ENCODE measurements around the gene ANKS1B.

ANKS1B gene

GRCh38 chr12:99573980-99574379, 410.8 kb downstream of the ANKS1B start:
- no peak for DNase-seq (ENCODE audit: low spot score)

- DNase-seq (ENCODE audit: low spot score): no peak
Observed at GRCh38 chr12:99567072-99567471, 417.7 kb downstream of the ANKS1B start.

GRCh38 chr12:99558109-99558508, 426.6 kb downstream of the ANKS1B start:
- DNase-seq (ENCODE audit: low spot score): no peak

- no peak for DNase-seq (ENCODE audit: low spot score)
Observed at GRCh38 chr12:99553461-99553860, 431.3 kb downstream of the ANKS1B start.

DNA sequence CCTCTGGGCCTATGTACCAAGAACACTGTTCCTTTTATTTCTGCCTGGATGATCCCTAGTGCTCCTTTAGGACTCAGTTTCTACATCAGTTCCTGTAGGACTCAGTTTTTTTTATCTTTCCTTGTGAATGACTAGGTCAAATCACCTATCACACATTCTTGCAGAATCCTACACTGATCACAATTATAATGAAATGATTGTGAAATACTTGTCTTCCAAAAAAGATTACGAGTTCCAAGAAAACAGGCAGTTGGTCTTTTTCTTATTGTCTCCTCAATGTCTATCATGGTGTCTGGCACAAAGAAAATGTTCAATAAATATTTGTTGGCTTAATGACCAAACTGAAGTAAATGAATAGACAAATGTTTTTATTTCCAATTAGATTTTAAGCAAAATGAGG, 432.7 kb downstream of the ANKS1B start:
- no peak for DNase-seq (ENCODE audit: low spot score)

GRCh38 chr12:99549651-99550050, 435.1 kb downstream of the ANKS1B start:
- DNase-seq (ENCODE audit: low spot score): no peak

- DNase-seq (ENCODE audit: low spot score): no peak
Observed at GRCh38 chr12:99549196-99549595, 435.5 kb downstream of the ANKS1B start.

GRCh38 chr12:99544457-99544856, 440.3 kb downstream of the ANKS1B start:
- DNase-seq (ENCODE audit: low spot score): no peak

- peak; percentile 9 for DNase-seq (ENCODE audit: low spot score)
Observed at GRCh38 chr12:99529966-99530365, 454.8 kb downstream of the ANKS1B start.

DNA sequence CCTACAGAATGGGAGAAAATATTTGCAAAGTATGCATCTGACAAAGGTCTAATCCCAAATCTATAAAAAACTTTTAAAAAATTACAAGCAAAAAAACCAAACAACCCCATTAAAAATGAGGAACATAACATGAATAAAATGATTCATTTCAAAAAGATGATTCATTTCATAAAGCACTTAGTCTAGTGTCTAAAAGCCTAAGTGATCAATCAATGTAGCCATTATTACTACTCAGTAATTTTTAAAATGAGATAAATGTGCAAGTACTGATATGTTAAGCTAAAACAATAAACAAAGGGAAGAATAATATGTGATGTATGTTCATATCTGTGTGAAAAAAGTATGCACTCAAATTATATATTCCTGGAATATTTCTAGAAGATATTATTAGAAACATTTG, 456.3 kb downstream of the ANKS1B start:
- no peak for DNase-seq (ENCODE audit: low spot score)

DNA sequence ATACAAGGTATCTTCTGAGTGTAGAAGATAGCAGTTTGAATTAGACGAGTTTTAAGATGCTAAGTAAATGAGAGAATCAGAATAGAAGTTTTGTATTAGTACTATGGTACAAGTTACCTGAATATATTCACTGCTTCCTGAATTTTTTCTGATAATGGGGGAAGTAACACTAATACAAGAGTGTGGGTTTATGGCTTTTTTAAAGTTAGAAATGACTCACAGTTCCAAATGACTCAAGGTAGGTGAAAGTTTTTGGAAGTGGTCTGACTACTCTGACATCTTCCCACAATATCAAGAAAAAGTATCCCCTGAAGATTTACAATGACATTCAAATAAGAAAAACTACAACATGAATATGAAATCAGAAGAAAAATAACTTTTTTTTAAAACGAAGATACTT, 460.9 kb downstream of the ANKS1B start:
- DNase-seq (ENCODE audit: low spot score): no peak

DNA sequence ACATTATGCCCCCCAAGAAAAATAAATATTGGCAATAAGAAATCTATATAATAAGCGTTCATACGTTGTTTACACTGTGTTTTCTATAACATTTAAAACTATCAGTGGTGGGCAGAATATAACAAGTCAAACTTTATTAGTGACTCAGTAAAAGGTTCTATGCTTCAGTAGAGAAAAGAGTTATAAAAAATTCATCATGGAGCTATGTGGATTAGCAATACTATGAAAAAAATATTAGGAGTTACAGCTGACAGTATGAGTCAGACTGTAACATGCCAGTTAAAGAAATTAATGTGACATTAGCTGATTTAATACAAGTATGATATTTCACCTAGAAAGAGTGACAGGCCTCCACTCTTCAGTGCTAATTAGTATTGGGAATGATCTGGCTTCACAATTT, 462.3 kb downstream of the ANKS1B start:
- DNase-seq (ENCODE audit: low spot score): no peak

GRCh38 chr12:99521664-99522063, 463.1 kb downstream of the ANKS1B start:
- no peak for DNase-seq (ENCODE audit: low spot score)

GRCh38 chr12:99513066-99513465, 471.7 kb downstream of the ANKS1B start:
- DNase-seq (ENCODE audit: low spot score): no peak

GRCh38 chr12:99505805-99506204, 478.9 kb downstream of the ANKS1B start:
- DNase-seq (ENCODE audit: low spot score): no peak

DNA sequence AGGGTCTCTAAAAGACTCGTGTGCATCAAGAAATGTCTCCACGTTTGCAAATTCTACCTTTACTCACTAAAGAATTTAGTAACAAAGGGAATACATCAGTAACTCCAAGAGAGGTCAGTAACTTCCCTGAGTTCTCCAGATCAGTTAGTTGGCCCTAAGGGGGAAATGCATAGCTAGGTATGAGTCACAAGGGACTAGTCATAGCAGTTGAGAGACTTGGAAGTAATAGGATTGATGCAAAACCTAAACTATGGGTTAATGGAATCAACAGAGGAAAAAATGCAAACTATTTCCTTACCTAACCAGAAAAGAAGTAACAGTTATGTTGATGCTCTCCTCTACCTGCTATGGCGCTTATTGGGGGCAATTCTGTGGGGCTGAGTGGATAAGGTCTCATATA, 486.0 kb downstream of the ANKS1B start:
- peak; percentile 53 for DNase-seq (ENCODE audit: low spot score)

DNA sequence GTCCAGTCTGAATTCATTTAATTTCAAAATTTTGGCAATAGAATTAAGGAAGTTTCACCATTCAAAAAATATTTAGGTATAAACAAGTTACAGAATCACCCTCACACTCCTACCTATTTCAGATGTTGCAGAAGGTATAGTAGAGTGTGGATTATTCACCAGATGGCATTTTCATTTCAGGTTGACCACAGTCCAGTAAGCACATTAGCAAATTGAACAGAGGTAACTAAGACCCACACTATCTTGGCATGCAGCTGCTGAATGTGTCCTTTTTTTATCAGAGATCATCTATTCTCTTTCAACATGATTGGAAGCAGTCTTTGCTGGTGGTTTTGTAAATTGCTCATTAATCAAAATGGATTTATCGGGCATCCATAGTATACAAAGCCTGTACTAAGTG, 488.9 kb downstream of the ANKS1B start:
- DNase-seq (ENCODE audit: low spot score): no peak

DNA sequence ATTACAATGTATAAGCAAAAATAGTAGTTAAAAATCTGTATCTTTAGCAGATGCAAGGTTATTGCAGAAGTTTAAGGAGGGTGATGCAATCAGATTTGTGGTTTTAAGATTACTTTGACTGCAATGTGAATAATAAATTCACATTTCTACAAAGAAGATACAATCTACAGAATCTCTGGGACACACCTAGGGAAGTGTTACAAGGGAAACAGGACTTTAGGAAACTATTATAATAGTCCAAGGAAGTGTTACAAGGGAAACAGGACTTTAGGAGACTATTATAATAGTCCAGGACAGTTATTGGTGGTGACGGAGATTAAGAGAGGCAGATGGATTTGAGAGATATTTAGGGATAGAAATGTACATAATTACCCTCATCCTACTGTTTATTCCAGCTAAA, 491.5 kb downstream of the ANKS1B start:
- DNase-seq (ENCODE audit: low spot score): no peak

- no peak for DNase-seq (ENCODE audit: low spot score)
Observed at GRCh38 chr12:99486277-99486676, 498.5 kb downstream of the ANKS1B start.

- no peak for DNase-seq (ENCODE audit: low spot score)
Observed at GRCh38 chr12:99479149-99479548, 505.6 kb downstream of the ANKS1B start.

DNA sequence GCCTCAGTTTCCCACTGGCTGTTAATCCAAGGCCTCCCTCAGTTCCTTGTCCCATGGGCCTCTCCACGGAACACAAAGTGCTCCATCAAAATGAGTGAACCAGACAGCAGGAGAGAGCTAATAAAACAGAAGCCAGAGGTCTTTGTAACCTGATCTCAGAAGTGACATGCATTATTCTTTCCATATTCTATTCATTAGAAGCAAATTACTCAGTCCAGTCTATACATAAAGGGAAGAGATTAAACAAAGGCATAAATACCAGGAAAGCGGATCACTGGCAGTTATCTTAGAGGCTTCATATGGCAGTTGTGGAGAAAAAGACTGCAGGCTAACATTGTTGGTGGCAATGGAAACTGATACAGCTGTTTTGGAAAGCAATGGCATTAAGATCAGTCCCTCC, 507.8 kb downstream of the ANKS1B start:
- no peak for DNase-seq (ENCODE audit: low spot score)

GRCh38 chr12:99455350-99456035, 529.2 kb downstream of the ANKS1B start:
- DNase-seq (ENCODE audit: low spot score): peak; percentile 35

DNA sequence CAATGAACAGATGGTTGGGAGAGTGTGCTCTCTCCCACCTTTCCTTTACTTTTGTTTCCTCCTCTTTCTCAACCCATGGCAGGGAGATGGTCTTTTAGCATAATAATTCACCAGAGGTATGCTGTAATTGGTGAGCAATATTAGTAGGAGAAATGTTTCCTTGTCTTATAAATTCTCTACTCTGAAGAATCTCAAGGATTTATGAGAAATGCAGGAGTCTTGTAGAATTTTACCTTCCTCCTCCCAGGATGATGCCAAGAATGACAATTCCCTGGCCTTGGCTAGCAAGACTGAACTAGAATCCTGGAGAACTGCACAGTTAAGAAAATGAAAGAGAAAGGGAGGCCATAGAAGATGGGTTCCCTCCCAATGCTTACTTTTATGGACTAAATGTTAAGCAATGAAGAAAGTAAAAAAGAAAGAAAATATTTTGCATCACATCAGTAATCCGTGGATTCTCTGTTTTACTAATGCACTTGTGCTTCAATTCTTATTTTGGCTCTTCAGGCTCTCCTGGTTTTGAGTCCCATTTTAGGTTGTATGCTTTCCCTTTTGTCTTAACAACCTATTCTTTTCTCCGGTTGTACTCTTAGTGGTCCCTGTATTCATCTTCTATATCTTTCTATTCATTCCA, 530.1 kb downstream of the ANKS1B start:
- DNase-seq (ENCODE audit: low spot score): no peak
